DMS114 treated with DMSO at 0.1 percent for 48 hours (cell line): ENCODE measurements around the gene NACC2.

Experiments used
- DNase-seq: peaks from one replicate; lab custom pipeline; 2025; ENCODE audit not compliant: unreplicated experiment; lab: John Stamatoyannopoulos, UW

The NACC2 gene

DNA sequence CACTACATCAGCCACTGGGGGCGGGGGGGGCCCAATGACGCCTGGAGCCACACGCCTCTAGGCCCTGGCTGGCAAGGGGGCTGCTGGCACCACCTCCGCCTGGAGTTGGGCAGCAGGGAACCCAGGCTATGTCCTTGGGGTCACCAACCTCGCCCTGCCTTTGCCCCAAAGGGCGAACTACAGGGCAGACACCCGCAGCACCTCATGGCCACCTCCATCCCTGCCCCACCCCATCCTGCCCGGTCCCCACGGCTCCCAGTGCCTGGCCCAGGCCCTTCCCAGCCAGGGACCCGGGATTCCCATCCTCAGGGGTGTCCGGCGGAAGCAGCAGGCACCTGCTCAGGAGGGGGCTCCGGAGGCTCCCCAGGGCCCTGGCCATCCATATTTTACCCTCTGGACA is 37.0 kb downstream of the NACC2 start:
- no peak for DNase-seq

GRCh38 chr9:136057236-136058081 is 37.6 kb downstream of the NACC2 start:
- no peak for DNase-seq

- DNase-seq: no peak
Observed at GRCh38 chr9:136056546-136057235, 38.4 kb downstream of the NACC2 start.

GRCh38 chr9:136055715-136056545 is 39.2 kb downstream of the NACC2 start:
- no peak for DNase-seq

DNA sequence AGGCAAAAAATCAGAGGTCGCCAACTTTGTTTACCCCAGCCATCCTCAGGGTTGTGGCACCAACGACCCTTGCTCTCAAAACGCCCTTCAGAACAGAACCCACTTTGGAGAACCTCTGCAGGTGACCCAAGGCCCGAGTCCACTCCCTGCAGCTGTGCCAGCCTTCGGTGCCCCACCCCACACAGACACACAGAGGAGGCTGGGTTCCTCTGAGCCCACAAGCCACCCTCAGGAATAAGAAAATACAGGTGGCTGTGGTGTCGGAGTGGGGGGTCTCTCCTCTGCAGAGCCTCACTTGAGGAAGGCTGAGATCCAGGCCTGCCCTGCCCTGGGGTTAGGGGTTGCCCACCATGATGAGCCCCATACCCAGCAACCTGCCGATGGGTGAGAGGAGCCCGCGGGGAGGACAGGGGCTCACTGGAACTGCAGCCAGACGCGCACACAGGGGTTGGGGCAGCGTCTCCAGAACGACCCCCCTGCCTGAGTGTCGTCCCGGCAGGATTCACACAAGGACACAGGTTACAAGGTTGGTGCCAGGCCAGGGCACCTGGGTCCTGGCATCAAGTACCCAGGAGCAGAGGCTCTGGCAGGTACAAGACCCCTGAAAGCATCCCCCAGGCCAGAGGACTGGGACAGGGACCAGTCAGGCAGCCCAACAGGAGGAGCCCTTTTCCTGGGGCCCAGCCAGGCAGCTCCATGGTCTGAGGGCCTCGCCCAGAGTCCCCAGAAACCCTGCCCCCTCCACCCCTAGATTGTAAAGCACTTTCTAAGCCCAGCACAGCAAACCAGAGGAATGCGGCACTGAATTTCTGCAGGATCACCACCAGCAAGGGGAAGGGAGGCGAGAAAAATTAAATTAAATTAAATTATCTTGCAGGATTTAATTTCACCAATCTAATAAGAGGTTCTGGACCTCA is 40.0 kb downstream of the NACC2 start:
- no peak for DNase-seq

- DNase-seq: no peak
Observed at GRCh38 chr9:136054146-136054545, 40.9 kb downstream of the NACC2 start.

- DNase-seq: no peak
Observed at GRCh38 chr9:136053757-136054142, 41.3 kb downstream of the NACC2 start.

DNA sequence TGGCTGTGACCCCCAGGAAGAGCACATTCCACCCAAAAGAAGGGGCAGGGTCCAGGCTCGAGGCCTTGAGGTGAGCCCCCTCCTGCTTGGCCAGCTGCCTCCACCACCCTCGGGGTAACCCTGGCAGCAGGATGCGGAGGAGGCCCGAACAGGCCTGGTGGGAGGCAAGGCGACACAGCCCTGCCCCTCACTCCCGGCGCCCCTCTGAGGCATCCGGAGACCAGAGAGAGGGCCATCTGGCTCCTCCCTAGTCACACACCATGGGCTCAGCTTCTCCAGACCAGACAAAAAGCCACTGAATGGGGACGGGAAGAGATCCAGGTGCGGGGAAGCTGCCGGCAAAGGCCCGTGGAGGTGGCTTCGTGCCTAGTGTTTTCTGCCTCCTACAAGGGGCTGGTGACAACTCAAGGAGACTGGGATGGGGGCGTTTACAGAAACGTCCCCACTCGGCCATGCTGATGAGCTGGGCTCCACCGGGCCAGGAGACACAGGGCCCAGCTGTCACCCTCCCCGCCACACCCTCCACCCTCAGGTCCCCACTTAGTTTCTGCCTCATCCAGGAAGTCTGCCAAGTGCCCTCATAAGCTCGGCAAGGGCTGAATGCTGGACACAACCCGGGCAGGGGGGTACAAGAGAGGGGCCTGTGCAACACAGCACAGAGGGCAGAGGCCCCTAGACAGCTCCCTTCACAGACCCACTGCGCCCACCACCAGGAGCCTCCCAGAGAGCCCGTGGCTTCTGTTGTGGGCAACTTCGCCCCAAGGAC is 41.9 kb downstream of the NACC2 start:
- DNase-seq: no peak

GRCh38 chr9:136052472-136052880 is 42.6 kb downstream of the NACC2 start:
- no peak for DNase-seq

GRCh38 chr9:136051837-136052471 is 43.1 kb downstream of the NACC2 start:
- DNase-seq: no peak

- DNase-seq: no peak
Observed at GRCh38 chr9:136051453-136051836, 43.6 kb downstream of the NACC2 start.

DNA sequence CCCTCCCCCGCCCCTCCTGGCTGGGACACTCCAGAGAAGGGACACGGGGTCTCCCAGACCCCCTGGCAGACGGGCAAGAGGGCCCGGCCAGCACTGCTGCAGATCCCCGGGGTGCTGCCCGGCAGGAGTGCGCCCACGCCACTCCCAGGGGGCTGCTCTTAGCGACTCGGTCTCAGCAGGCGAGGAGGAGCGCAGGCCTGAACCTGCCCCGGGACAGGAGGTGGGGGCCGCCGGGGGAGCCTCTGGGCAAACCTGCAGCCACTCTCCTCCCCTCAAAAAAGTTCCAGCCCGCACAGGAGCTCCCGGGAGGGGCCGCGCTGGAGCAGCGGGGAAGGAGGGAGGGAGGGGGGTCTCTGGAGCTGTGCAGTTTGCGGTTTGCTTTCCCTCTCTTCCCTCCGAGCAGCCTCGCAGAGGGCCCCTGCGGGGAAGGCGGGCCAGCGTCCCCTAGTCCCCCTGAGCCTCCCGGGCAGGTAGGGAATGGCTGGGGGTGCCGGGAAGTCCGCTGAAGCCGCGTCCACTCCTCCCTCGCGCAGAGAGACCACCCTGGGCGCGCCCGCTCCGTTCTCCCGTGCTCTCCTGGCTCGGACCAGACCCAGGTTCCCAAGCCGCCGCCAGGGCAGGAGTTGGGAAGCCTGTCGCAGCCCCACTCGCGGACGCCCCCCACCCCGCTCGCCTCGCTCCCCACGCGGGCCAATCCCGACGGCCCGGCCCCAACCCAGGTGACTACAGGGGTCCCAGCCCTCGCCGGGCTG is 44.2 kb downstream of the NACC2 start:
- DNase-seq: no peak

GRCh38 chr9:136050266-136050700 is 44.8 kb downstream of the NACC2 start:
- no peak for DNase-seq

- no peak for DNase-seq
Observed at GRCh38 chr9:136049491-136050265, 45.4 kb downstream of the NACC2 start.

- no peak for DNase-seq
Observed at GRCh38 chr9:136048560-136049411, 46.3 kb downstream of the NACC2 start.

- DNase-seq: no peak
Observed at GRCh38 chr9:136047775-136048559, 47.1 kb downstream of the NACC2 start.
